ENCODE data around the gene ATP11A. TPM values are rescaled to one million over a fixed set of nuclear protein-coding genes. Genes with fewer than 3 reads are reported as not detected.
"Not testable (repeated sequence)": the region's sequence is repeated elsewhere in the genome, so short reads cannot be mapped to it uniquely, and the experiment has no call there.

ATP11A gene
- total RNA-seq, 1 donor from 2014 or later = 102 TPM

GRCh38 chr13:112668924-112669323, 20.9 kb upstream of the ATP11A start:
- intact Hi-C loops (cut with micrococcal nuclease) = no loop called here
- no peak for DNase-seq
- no peak for ATAC-seq

- ATAC-seq (no peak), DNase-seq (no peak)
- intact Hi-C loops (cut with micrococcal nuclease) = no loop called here
Observed at GRCh38 chr13:112669881-112670499, 19.8 kb upstream of the ATP11A start.

- intact Hi-C loops (cut with micrococcal nuclease) = no loop called here
- DNase-seq (no peak), ATAC-seq (no peak)
Observed at GRCh38 chr13:112670864-112671263, 19.0 kb upstream of the ATP11A start.

- DNase-seq = no peak
- intact Hi-C loops (cut with micrococcal nuclease) = no loop called here
- no peak for ATAC-seq
Observed at GRCh38 chr13:112671359-112671758, 18.5 kb upstream of the ATP11A start.

- ATAC-seq (no peak), DNase-seq (no peak)
- intact Hi-C loops (cut with micrococcal nuclease) = no loop called here
Observed at GRCh38 chr13:112672651-112673284, 17.1 kb upstream of the ATP11A start.

- DNase-seq (no peak), ATAC-seq (peak; percentile 26)
- intact Hi-C loops (cut with micrococcal nuclease) = no loop called here
Observed at GRCh38 chr13:112674412-112675365, 15.1 kb upstream of the ATP11A start.

DNA sequence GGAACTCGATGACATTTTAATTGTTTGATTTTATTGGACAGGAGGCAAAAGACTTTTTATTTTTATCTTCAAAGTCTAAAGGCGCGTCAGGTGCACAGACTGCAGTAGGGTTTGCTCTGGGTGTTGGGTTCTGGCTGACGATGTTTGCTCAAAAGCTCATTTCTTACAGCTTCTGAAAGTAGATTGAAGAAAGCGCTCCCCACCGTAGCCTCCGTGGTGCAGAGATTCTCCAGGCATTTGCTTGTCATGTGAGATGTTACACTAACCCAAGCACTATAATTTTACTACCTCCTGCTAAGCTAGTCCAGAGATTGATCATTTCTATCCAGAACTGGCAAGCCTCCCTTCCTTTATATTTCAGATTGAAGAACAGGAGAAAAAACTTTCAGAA, 14.5 kb upstream of the ATP11A start:
- intact Hi-C loops (cut with micrococcal nuclease) = no loop called here
- no peak for DNase-seq
- no peak for ATAC-seq

DNA sequence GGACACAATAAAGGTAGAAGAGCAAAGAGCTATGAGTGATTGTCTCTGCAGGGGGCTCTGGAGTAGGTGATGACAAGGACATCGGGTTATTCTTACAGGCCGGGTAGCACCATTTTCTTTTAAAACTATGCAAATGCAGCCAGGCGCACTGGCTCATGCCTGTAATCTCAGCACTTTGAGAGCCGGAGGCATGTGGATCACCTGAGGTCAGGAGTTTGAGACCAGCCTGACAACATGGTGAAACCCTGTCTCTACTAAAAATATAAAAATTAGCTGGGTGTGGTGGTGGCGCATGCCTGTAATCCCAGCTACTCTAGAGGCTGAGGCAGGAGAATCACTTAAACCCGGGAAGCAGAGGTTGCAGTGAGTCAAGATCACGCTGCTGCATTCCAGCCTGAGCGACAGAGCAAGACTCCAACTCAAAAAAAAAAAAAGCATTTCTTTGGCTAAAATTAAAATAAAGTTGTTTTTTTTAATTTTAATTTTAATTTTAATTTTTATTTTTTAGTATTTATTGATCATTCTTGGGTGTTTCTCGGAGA, 12.3 kb upstream of the ATP11A start:
- DNase-seq; intact Hi-C loops (cut with micrococcal nuclease): not testable (repeated sequence)

DNA sequence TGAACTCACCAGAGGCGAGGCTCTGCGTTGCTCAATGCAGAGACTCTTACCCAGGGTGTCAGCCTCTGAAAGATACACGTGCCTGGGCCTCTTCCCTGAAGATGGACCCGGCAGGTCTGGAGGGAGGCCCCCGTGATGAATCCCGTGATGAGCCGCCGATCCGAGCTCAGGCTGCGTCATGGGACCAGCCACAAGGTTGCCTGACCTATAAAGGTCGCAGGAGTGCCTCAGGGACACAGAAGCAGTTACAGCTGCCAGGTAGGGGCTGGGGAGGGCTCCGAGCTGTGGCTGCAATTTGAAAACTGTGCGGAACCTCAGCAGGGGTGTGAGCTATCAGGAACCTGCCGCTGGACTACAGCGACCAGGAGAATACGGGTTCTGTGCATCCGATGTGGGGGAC, 10.5 kb upstream of the ATP11A start:
- no peak for DNase-seq
- ATAC-seq = no peak
- intact Hi-C loops (cut with micrococcal nuclease) = no loop called here

More for the DNA sequence above, 12.3 kb upstream of the ATP11A start:
- not testable (repeated sequence) for ATAC-seq

- intact Hi-C loops (cut with micrococcal nuclease) = no loop called here
- DNase-seq (no peak), ATAC-seq (no peak)
Observed at GRCh38 chr13:112679932-112680677, 9.7 kb upstream of the ATP11A start.

DNA sequence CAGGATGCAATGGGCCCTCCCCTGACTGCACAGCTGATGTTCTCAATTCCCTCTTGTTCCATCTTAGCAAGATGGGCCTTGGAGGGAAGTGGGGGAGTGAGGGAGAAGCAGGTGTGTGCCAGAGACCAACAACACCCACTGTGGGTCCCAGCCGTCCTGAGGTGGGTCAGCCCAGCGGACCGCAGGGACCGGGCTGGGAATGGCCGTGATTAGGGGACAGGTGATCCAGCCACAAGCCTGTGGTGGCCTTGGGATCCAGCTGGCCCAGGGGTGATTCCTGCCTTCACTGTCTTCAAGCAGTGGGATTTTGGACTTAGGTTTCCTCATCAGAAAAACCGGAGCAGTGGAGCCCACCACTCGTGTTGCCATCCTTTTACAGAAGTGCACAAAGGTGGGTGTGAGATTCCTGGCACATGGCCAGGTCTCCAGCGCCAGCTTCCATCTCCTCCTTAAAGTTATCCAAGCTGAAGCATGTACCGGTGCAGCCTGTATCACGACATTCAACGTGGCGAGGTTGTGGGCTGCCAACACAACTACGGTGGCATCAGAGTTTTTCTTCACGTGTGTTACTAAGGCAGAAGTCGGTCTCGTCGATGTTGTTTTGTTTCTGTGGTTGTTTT, 9.0 kb upstream of the ATP11A start:
- ATAC-seq (no peak), DNase-seq (no peak)
- intact Hi-C loops (cut with micrococcal nuclease) = no loop called here

DNA sequence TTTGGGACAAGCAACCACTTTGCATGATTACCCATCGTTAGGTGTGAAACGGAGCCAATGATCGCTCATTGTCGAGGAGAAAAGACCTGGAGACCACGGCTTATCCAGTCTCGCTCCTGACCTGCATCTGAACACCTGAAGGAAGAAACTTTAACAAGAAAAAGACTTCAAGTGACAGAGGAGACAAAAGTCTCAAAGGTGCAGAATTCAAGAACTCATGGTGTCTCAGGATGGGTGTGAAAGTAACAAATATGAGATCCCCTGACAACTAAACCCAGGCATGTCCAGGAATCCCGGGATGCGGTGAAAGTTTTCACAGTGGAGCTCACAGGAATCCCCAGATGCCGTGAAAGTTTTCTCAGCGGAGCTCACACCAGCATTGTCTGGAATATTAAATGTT, 6.3 kb upstream of the ATP11A start:
- ATAC-seq = no peak
- intact Hi-C loops (cut with micrococcal nuclease) = no loop called here
- DNase-seq = no peak

- ATAC-seq (no peak), DNase-seq (no peak)
- intact Hi-C loops (cut with micrococcal nuclease) = no loop called here
Observed at GRCh38 chr13:112684071-112684845, 5.6 kb upstream of the ATP11A start.

GRCh38 chr13:112685189-112685805, 4.5 kb upstream of the ATP11A start:
- intact Hi-C loops (cut with micrococcal nuclease); ATAC-seq; DNase-seq: not testable (repeated sequence)

- no peak for DNase-seq
- intact Hi-C loops (cut with micrococcal nuclease) = no loop called here
Observed at GRCh38 chr13:112685896-112686295, 3.9 kb upstream of the ATP11A start.

GRCh38 chr13:112686364-112686763, 3.5 kb upstream of the ATP11A start:
- intact Hi-C loops (cut with micrococcal nuclease) = no loop called here
- DNase-seq = no peak

More at GRCh38 chr13:112685896-112686295, 3.9 kb upstream of the ATP11A start:
- no peak for ATAC-seq

DNA sequence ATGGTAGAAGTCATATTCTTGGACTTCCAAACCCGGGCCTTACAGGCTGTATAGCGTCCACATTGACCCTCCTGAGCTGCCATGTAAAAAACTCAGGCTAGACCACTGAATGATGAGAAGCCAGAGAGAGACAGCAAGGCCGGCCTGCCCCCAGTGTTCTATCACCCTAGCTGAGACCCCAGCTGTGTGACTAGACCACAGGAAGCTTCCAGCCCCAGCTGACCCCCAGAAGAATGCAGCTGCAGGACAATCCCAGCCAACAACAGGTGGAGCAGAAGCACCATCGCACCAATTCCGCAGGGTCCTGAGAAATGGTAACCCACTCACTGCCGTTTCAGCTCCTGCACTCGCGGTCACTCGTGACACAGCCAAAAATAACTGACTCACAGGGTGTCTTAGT, 2.9 kb upstream of the ATP11A start:
- ATAC-seq = no peak
- intact Hi-C loops (cut with micrococcal nuclease) = no loop called here
- no peak for DNase-seq

More at GRCh38 chr13:112686364-112686763, 3.5 kb upstream of the ATP11A start:
- ATAC-seq = no peak

Data from left ventricle myocardium superior (tissue), 1 donor.